Measurements from ENCODE around the gene IFNA10.
"Not testable (repeated sequence)": the region's sequence is repeated elsewhere in the genome, so short reads cannot be mapped to it uniquely, and the experiment has no call there.

Gene IFNA10

GRCh38 chr9:21207043-21207442 is at the start of gene IFNA10:
TSS of gene IFNA10 (minus strand) at chr9:21207143. CDS start at chr9:21207097, 46 bp downstream.
- not testable (repeated sequence) for DNase-seq (ENCODE audit: low read depth)

GRCh38 chr9:21255538-21256212 is 48.7 kb upstream of the IFNA10 start:
- DNase-seq (ENCODE audit: low read depth) = no peak

GRCh38 chr9:21252721-21253547 is 46.0 kb upstream of the IFNA10 start:
- DNase-seq (ENCODE audit: low read depth) = no peak

GRCh38 chr9:21251638-21252037 is 44.7 kb upstream of the IFNA10 start:
- DNase-seq (ENCODE audit: low read depth) = no peak

GRCh38 chr9:21251190-21251589 is 44.2 kb upstream of the IFNA10 start:
- DNase-seq (ENCODE audit: low read depth) = no peak

- DNase-seq (ENCODE audit: low read depth) = no peak
Measured at GRCh38 chr9:21244836-21245235, 37.9 kb upstream of the IFNA10 start.

GRCh38 chr9:21239911-21240310 is 33.0 kb upstream of the IFNA10 start, which contains the start of gene IFNA14:
TSS of gene IFNA14 (minus strand) at chr9:21240005. CDS start at chr9:21239935, 70 bp downstream.
- DNase-seq (ENCODE audit: low read depth) = no peak

- DNase-seq (ENCODE audit: low read depth) = not testable (repeated sequence)
Measured at GRCh38 chr9:21236360-21236714, 29.4 kb upstream of the IFNA10 start.

- not testable (repeated sequence) for DNase-seq (ENCODE audit: low read depth)
Measured at GRCh38 chr9:21235468-21236359, 28.8 kb upstream of the IFNA10 start.

- DNase-seq (ENCODE audit: low read depth) = no peak
Measured at GRCh38 chr9:21234153-21234687, 27.3 kb upstream of the IFNA10 start.

GRCh38 chr9:21233258-21233657 is 26.3 kb upstream of the IFNA10 start:
- no peak for DNase-seq (ENCODE audit: low read depth)

- DNase-seq (ENCODE audit: low read depth) = no peak
Measured at GRCh38 chr9:21228122-21228521, 21.2 kb upstream of the IFNA10 start, which contains the start of gene IFNA17. TSS of gene IFNA17 (minus strand) at chr9:21228222. CDS start at chr9:21228173, 49 bp downstream.

GRCh38 chr9:21217211-21217610 is 10.3 kb upstream of the IFNA10 start, which contains the start of gene IFNA16:
TSS of gene IFNA16 (minus strand) at chr9:21217311. CDS start at chr9:21217305, 6 bp downstream.
- DNase-seq (ENCODE audit: low read depth) = not testable (repeated sequence)

GRCh38 chr9:21213411-21214326 is 6.7 kb upstream of the IFNA10 start:
- not testable (repeated sequence) for DNase-seq (ENCODE audit: low read depth)

GRCh38 chr9:21212160-21212559 is 5.2 kb upstream of the IFNA10 start:
- not testable (repeated sequence) for DNase-seq (ENCODE audit: low read depth)

GRCh38 chr9:21210782-21211181 is 3.8 kb upstream of the IFNA10 start:
- not testable (repeated sequence) for DNase-seq (ENCODE audit: low read depth)

GRCh38 chr9:21210311-21210710 is 3.4 kb upstream of the IFNA10 start:
- DNase-seq (ENCODE audit: low read depth) = no peak

- no peak for DNase-seq (ENCODE audit: low read depth)
Measured at GRCh38 chr9:21205204-21205603, 1.7 kb downstream of the IFNA10 start.

- not testable (repeated sequence) for DNase-seq (ENCODE audit: low read depth)
Measured at GRCh38 chr9:21202105-21202504, 4.8 kb downstream of the IFNA10 start, which contains the start of gene IFNA7. TSS of gene IFNA7 (minus strand) at chr9:21202205. CDS start at chr9:21202165, 40 bp downstream.
